HEK293T (cell line): ENCODE measurements around the gene CDK5.

Source experiments
- BHLHE40 ChIP-seq: fragments of 450-650 bp; IDR thresholded peaks from 2 replicates; pipeline ENCODE4 v1.6.1; 2016; ENCODE audit warnings: mild to moderate bottlenecking, moderate library complexity, borderline replicate concordance
- ELF4 ChIP-seq: fragments of 450-650 bp; IDR thresholded peaks from 2 replicates; pipeline ENCODE4 v1.6.1; 2017; ENCODE audit warnings: antibody characterized with exemption
- SP1 ChIP-seq: fragments of 450-650 bp; IDR thresholded peaks from 2 replicates; pipeline ENCODE4 v1.6.1; 2017
- ZNF384 ChIP-seq: fragments of 450-650 bp; IDR thresholded peaks from 2 replicates; pipeline ENCODE4 v1.6.1; 2016

DNA sequence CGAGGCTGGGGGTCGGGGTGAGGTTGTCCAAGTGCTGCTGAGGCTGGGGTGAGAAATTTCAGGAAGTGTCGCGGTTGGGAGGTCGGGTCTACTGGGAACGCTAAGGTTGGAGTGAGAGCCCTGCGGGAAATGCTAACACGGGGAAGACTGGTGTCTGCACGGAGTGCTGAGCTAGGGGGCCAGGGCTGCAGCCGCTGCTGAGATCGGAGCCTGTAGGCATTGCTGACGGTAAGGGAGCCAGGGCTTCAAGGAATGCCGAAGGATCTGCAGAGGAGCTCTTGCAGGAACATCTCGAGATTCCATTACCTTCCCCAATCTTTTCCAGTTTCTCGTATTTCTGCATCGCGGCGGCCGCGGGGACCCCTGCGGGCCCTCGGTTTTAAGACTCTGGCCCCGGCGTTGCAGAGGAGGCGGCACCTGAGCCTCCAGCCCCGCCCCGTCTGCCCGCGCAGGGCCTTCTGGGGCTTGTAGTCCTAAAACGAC, at the start of gene CDK5:
- TF ChIP-seq ELF4 (no peak), ZNF384 (no peak), SP1 (no peak), BHLHE40 (no peak)
